Ramos (cell line): Measurements from ENCODE around the gene GOLGA2.
"Not testable (repeated sequence)": the region's sequence is repeated elsewhere in the genome, so short reads cannot be mapped to it uniquely, and the experiment has no call there.

Experiments
- in situ Hi-C: fragments of 300-500 bp; cut with MboI; formaldehyde crosslinking; loops from one replicate; pipeline ENCODE4 v1.14.3; 2022; ENCODE audit warnings: low sequenced_read_pairs; ENCODE audit not compliant: unreplicated experiment

GOLGA2 gene

GRCh38 chr9:128245421-128246151, 30.2 kb downstream of the GOLGA2 start:
- in situ Hi-C loops: no loop called here

GRCh38 chr9:128244837-128245231, 31.0 kb downstream of the GOLGA2 start:
- in situ Hi-C loops: no loop called here

- in situ Hi-C loops: no loop called here
Measured at GRCh38 chr9:128244091-128244836, 31.5 kb downstream of the GOLGA2 start.

GRCh38 chr9:128243215-128244018, 32.4 kb downstream of the GOLGA2 start:
- in situ Hi-C loops: no loop called here

GRCh38 chr9:128242828-128243214, 33.0 kb downstream of the GOLGA2 start:
- in situ Hi-C loops: no loop called here

- in situ Hi-C loops: no loop called here
Measured at GRCh38 chr9:128242124-128242523, 33.7 kb downstream of the GOLGA2 start.

- in situ Hi-C loops: no loop called here
Measured at GRCh38 chr9:128233817-128234406, 41.9 kb downstream of the GOLGA2 start.

GRCh38 chr9:128232528-128233428, 43.0 kb downstream of the GOLGA2 start:
- in situ Hi-C loops: no loop called here

- in situ Hi-C loops: no loop called here
Measured at GRCh38 chr9:128231638-128232527, 43.9 kb downstream of the GOLGA2 start.

GRCh38 chr9:128230897-128231296, 44.9 kb downstream of the GOLGA2 start:
- in situ Hi-C loops: not testable (repeated sequence)

- in situ Hi-C loops: no loop called here
Measured at GRCh38 chr9:128226412-128226801, 49.4 kb downstream of the GOLGA2 start.

- in situ Hi-C loops: no loop called here
Measured at GRCh38 chr9:128225770-128226411, 49.9 kb downstream of the GOLGA2 start.

GRCh38 chr9:128224877-128225276, 50.9 kb downstream of the GOLGA2 start:
- in situ Hi-C loops: no loop called here

GRCh38 chr9:128222880-128223670, 52.7 kb downstream of the GOLGA2 start:
- in situ Hi-C loops: no loop called here

- in situ Hi-C loops: no loop called here
Measured at GRCh38 chr9:128222026-128222425, 53.8 kb downstream of the GOLGA2 start.

- in situ Hi-C loops: no loop called here
Measured at GRCh38 chr9:128219831-128220230, 56.0 kb downstream of the GOLGA2 start.
